RCC 7860 (cell line): ENCODE measurements around the gene ZBTB7A.
A peak's percentile ranks its signal among the peaks of the same experiment; 100 is the strongest.
"Not testable (repeated sequence)": the region's sequence is repeated elsewhere in the genome, so short reads cannot be mapped to it uniquely, and the experiment has no call there.

Experiments
- DNase-seq: peaks from one replicate; pipeline ENCODE4 v3.0.0-alpha.2; 2015; ENCODE audit warnings: low spot score
- FAIRE-seq: peaks from 2 replicates; lab custom pipeline; 2012; peaks lifted over from hg19 to GRCh38; lab: Jason Lieb, UNC

ZBTB7A gene

DNA sequence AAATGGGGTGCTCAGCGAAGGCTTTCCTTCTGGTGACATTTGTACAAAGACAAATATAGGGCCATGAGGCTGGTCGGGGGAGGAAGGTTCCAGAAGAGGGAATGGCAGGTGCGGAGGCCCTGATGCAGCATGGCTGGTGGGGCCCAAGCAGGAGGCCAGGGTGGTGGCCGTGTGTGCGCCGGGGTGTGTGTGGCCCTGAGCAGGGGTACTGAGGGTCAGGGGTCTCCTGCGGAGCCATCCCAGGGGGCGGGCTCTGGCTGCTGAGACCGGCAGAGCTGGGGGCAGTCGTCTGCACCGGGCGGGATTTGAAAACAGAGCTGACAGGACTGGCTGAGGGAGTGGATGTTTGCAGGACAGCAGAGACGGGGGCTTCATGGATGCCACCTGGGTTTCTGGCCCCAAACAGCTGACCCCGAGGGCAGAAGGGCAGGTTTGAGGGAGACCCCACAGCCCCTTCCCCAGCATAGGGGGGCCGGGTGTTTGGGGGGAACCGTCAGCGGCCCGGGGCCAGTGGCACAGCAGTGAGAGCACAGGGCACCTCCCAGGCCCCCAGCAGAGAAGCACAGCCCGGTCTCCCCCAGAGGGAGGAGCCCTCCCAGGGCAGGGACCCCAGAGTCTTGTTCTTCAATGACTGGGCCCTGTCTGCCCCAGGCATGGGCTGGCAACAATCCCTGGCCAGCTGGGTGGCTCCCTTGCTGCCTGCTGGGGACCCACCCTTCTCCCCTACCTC is 47.8 kb downstream of the ZBTB7A start:
- FAIRE-seq (no peak), DNase-seq (no peak)

DNA sequence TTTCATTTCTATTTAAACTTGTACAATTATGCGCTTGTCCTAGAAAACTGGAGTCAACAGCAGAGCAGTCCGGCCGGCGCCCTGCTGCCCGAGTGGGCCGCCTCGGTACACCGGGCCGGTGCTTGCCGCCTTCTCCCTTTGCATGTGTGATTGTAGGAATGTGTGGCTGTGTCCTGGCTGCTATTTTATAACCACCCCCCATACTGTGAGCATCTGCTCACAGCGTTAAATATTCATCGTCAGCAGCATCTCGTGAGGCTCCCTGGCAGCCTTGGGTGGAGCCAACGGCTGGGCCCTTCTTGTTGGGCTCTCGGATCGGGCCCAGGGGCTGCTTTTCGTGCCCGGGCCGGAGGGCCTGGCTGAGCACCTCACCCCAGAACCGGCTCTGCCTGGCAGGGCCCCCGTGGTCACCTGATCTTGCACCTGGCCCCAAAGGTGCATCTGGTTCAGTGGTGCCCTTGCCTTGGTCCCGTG is 48.5 kb downstream of the ZBTB7A start:
- DNase-seq = no peak
- no peak for FAIRE-seq

GRCh38 chr19:4016903-4017638 is 49.6 kb downstream of the ZBTB7A start:
- DNase-seq = no peak
- FAIRE-seq = no peak

- DNase-seq = no peak
- FAIRE-seq = no peak
These were observed 50.2 kb downstream of the ZBTB7A start for GRCh38 chr19:4016486-4016885.

DNA sequence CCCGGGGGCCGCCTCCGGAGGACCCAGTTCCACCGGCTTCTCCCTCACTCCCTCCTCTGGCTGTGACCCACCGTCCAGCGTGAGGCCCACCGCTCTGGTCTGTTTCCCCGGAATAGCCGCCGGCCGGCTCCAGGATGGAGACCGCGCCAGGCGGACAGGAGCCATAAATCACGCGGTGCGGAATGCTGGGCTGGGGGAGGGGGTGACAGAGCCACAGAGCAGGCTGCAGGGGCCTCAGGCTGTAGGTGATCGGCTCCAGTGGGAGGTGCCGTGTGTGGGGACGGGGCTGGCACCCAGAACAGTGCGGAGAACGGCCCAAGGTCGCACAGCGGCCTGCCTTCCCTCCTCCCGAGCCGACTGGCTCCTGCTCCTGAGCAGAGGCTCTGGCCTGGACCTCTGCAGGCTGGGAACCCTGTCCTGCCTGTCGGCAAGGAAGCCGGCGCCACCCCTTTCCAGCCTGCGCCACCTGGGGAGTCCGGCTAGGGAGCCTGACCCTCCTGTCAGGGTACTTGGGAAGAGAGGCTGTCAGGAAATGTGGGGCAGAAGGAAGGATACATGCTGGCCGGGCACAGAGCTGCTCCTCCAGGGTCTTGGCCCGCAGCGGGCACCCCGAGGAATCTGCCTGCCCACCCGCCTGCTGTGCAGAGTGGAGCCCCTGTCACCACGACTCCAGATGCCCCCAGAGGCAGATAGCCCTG is 50.8 kb downstream of the ZBTB7A start:
- no peak for FAIRE-seq
- DNase-seq = no peak

DNA sequence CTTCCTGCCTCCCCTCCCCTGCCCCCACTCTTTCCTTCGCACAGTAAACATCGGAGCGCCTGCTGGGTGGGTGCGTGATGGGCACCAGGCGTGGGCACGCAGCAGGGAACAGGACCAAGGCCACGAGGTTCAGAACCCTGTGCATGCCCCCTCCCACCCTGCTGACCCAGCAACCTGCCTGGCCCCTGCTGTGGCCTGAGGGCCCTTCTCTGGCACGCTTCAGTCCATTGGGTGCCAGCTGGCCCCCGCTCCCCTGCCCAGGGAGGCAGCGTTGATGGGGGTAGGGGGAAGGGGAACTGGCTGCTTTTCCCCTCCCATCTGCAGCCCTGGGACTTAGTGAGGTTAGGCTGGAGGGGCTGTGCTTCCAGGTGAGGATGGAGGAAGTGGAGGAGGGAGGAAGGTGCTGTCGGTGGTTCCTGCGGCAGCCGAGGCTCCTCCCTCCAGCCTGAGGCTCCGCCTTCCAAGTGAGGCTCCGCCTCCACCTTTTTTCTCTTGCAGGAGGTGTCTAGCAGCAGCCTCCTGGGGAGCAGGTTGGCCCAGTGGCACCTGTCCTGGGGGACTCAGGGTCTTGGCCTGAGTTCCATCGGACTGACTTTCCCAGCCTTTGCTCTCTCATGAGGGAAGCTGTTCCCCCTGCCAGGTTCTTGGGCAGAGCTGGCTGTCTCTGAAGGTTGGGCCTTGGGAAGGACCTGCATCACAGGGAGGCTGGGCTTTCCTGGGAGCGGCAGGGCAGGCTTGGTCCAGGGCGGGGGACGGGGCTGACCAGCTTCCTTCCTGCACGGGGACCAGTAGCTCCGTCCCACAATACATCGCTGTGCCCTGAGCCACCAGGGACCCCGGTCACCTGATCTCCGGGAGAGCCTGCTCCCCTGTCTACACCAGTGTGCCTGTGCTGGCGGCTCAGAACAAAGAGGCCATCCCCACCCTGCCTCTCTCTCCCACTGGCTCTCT is 51.9 kb downstream of the ZBTB7A start:
- FAIRE-seq (no peak), DNase-seq (no peak)

DNA sequence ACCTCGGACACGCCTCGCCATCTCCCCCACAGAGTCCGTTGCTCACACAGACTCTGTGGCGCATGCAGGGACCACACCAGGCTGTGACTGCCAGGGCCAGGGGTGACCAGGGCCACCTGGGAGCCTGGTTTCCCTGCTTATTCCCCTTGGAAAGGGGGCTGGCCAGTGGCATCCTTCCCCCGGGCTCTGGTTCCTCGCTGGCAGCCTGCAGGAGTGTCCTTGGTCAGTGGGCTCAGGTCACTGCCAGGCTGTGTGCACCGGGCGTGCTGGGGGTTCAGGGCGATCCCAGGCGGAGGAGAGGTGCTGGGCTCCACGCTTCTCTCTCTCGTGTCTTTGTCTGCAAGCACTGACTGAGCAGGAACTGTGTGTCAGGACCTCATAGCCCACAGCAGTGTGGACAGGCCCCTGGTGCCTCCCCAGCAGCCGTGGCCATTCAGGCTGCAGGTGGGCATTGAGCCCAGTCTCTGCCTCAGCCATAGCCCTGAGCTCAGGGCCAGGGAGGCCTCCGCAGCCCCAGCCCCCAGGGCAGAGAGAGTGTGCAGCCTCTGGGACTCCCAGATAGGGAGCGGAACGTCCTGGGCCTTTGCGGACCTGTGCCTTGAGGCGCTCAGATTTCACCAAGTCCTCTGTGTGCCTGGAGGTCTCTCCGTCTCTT is 52.7 kb downstream of the ZBTB7A start:
- DNase-seq (no peak), FAIRE-seq (no peak)

DNA sequence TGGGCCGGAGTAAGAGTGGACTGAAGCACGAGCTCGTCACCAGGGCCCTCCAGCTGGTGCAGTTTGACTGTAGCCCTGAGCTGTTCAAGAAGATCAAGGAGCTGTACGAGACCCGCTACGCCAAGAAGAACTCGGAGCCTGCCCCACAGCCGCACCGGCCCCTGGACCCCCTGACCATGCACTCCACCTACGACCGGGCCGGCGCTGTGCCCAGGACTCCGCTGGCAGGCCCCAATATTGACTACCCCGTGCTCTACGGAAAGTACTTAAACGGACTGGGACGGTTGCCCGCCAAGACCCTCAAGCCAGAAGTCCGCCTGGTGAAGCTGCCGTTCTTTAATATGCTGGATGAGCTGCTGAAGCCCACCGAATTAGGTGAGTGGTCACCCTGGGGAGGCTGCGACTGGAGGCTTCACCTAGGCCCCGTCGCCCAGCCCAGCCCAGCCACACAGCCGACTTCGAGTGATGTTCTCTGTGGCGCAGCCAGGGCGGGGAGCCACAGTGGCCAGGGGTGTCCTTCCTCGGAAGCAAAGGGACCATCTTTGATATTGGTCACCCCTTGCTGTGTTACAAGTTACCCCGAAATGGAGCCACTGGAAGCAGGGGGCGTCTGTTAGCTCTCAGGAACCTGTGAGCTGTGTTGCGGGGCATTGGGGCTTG is 53.6 kb downstream of the ZBTB7A start:
- FAIRE-seq = no peak
- no peak for DNase-seq

DNA sequence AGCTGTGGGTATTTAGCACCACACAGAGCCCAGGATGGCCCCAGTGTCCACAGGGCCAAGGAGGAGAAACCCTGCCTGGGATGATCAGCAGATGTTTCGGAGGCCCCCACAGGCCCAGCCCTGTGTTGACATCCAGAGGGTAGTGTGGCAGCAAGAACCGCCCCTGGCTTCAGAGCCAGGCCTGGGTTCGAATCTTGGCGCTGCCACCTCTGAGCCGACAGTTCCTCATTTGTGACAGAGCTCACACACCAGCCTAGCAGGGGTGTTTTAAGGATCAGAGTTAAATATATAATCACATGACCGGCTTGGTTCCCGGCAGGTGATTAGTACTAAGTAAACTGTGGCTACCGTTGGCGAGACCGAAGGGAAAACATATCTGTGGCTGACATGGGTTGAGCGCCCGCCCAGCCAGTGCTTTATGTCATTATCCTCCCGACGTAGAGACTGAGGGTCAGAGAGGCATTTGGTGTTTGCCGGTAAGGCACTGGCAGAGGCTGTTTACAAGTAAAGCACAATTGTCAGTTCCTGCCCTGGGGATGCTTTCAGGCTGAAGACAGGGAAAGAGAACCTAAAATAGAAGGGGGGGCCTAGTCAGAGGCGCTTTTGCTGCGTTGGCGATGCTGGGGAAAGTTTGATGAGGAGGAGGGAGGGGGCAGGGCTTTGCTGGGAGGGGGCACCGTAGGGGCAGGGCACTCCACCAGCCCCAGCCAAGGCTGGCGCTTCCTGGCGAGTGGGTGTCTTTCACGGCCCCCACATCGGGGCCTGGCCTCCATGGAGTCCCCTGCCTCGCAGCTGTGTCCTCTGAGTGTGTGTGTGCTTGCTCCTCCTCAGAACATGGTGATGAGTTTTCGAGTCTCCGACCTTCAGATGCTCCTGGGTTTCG is 54.4 kb downstream of the ZBTB7A start:
- FAIRE-seq (no peak), DNase-seq (no peak)

DNA sequence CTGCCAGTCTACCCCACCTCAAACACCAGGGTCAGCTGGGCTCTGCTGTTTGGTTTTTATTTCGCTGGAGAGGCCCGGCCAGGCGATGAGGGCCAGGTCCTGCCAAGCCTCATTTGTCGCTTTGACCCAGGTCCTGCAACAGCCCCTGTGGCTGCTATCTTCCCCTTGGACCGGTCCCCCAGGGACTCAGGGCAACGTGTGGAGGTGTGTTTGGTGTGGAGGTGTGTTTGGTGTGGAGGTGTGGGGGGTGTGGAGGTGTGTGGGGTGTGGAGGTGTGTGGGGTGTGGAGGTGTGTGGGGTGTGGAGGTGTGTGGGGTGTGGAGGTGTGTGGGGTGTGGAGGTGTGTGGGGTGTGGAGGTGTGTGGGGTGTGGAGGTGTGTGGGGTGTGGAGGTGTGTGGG is 55.3 kb downstream of the ZBTB7A start:
- DNase-seq, FAIRE-seq: not testable (repeated sequence)

DNA sequence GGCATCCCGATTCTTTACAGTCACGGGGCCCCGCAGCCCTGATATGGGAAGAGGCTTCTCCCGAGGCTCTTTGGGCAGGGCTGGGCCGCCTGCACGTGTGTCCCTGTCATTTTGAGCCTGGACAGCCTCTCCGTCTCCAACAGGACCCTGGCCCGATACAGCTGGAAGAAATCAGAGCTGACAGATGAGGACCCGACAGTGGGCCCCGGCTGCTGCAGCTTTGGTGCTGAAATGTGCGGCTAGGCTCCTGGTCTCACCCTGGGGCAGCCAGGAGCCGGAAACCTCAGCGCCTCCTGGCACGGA is 55.9 kb downstream of the ZBTB7A start:
- FAIRE-seq (no peak), DNase-seq (no peak)

- FAIRE-seq = no peak
- DNase-seq = no peak
These were observed 56.5 kb downstream of the ZBTB7A start for GRCh38 chr19:4009990-4010807.

DNA sequence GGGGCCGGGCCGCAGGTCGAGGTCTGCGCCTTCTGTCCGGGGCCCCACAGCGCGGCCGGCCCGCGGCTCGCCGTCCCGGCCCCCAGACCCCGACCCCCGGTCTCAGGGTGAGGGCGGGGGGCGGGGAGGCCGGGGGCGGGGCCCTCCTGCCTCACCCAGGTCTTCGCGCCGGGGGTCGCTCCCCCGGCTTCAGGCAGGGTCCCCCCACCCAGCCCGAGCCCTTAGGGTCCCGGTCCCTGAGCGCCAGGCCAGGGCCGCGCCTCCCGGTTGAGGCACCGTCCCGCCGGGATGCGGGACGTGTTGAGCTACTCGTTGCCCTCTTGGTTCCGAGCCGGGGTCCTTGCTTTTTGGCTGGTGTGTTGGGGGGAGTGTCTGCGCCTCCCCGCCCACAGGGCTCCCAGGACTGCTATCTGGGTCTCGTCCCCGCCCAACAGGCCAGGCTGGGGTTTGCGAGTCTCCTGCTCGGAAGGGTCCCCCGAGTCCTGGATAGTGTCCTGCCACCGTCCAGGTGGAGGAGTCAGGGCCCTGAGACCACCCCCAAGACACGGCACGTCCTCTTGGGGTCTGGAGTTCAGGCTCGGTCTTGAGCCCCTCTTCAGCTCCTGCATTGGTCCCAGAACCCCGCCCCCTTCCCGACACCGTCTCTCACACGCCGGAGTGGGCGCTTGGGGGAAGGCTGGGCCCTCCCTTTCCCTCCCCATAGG is 58.7 kb downstream of the ZBTB7A start:
- FAIRE-seq (no peak), DNase-seq (no peak)

DNA sequence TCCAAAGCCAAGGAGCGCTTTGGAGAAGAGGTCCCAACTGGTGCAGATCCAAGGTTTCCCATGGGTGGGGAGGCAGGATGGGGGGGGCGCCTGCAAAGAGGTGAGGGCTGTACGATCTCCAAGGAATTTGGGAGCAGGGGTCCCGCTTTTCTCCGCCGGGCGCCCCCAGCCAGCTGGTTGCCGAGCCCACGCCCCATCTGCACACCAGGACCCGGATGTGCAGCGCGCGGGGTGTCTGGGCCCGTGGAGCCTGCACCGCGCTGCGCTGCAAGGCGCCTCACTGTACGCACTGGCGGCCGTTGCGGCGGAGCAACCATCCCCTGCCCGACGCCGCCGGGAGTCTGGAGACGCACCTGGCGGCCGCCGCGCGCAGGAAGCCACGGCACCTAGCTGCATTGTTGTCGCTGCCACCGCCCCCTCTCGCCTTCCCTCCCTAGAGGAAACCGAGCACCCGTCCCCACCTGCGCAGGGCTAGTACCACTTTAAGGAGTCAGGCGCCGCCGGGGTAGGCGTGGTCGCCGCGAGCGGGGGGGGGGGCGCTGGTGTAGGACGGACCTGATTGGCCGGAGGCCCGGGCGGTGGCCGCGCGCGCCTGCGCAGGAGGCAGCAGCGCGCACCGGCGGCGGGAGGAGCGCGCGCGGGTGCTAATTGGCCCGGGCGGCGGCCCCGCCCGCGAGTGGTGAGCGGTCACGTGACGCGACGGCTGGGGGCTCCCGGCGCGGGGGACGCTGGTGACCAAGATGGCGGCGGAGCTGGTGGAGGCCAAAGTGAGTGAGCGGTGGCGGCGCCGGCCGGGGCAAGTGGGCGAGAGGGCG is 59.5 kb downstream of the ZBTB7A start, which contains the start of gene PIAS4:
Gene PIAS4, plus strand, starts transcription at position 716 of the 815 bp plus-strand sequence. Its CDS starts 25 bp downstream, at position 741.
- DNase-seq (peak; percentile 83), FAIRE-seq (no peak)

GRCh38 chr19:4005436-4005835 is 61.3 kb downstream of the ZBTB7A start:
- not testable (repeated sequence) for FAIRE-seq, DNase-seq

DNA sequence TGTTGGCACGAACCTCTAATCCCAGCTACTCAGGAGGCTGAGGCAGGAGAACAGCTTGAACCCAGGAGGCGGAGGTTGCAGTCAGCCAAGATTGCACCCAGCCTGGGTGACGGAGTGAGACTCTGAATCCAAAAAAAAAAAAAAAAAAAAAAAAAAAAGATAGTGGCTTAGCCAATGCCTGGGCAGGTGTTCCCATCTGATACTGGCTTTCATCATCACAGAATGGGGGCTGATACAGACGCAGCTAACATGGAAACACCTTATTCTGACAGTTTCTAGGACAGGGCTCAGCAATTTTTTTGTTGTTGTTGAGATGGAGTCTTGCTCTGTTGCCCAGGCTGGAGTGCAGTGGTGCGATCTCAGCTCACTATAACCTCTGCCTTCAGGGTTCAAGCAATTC is 65.9 kb downstream of the ZBTB7A start:
- not testable (repeated sequence) for FAIRE-seq, DNase-seq
